CD4-positive, alpha-beta T cell treated with Interleukin-17A for 1 hour (primary cell): Measurements from ENCODE around the gene SLC9A4.
"Not testable (repeated sequence)": the region's sequence is repeated elsewhere in the genome, so short reads cannot be mapped to it uniquely, and the experiment has no call there.

Experiments used
- DNase-seq: peaks from one replicate; pipeline ENCODE4 v3.0.0-alpha.2; 2020

SLC9A4 gene

DNA sequence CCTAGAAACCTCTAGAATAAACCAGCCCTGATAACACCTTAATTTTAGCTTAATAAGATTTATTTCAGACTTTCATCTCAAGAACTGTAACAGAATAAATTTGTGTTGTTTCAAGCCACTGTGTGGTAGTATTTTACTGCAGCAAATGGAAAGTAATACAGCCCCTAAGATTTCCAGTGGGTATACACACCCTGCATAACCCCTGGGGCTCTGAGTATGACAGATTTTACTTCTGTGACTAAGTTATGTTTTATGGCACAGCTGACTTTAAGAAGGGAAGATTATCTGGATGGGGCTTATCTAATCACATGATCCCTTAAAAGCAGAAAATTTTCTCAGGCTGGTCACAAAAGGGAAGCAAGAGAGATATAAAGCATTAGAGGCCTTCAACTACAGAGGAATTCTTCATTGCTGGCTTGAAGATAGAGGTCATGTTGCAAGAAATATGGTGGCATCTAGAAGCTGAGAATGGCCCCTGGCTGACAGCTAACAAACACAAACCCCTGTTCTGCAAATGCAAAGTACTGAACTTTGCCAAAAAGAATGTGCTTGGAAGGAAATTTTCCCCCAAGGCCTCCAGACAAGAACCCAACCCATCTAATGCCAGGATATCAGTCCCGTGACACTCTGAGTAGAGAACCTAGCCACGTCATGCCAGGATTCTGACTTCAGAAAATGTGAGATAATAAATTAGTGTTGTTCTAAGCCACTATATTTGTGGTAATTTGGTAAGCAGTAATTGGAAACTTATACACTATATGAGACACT, 78.5 kb downstream of the SLC9A4 start:
- no peak for DNase-seq

DNA sequence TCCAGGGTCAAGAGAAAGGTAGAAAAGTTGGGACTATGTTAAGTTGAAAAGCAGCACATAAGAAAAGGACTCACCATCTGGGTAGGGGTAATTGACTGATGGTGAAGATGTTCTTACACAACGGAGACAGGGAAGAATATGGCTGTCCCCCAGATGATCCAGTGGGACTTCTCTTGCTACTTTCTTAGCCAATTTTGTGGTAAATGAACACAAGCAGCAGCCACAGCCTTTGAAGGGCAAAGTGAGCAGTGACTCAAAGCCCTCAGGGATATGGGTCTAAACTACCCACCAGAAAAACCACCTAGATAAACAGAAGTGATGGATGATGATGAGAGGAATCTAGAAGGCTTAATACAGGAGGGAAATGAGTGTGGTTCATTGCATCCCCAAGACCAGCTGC, 80.6 kb downstream of the SLC9A4 start:
- no peak for DNase-seq

DNA sequence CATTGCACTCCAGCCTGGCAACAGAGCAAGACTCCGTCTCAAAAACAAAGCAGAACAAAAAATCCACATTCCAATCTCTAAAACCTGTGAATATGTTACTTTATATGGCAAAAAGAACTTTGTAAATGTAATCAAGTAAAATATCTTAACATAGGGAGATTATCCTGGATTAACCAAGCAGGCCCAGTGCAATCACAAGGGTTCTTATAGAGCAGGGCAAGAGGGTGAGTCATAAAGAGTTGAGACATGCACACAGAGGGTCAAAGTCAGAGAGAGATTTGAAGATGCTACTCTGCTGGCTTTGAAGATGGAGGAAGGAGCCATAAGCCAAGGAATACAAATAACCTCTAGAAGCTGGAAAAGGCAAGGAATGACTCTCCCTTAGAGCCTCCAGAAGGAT, 85.4 kb downstream of the SLC9A4 start:
- DNase-seq = no peak

DNA sequence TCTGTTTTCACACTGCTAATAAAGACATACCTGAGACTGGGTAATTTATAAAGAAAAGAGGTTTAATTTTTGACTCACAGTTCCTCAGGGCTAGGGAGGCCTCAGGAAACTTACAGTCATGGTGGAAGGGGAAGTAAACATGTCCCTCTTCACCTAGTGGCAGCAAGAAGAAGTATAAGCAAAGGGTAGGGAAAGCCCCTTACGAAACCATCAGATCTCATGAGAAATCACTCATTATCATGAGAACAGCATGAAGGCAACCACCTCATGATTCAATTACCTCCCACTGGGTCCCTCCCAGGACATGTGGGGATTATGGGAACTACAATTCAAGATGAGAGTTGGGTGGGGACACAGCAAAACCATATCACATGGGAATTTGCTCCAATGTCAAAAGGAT, 89.5 kb downstream of the SLC9A4 start:
- not testable (repeated sequence) for DNase-seq

DNA sequence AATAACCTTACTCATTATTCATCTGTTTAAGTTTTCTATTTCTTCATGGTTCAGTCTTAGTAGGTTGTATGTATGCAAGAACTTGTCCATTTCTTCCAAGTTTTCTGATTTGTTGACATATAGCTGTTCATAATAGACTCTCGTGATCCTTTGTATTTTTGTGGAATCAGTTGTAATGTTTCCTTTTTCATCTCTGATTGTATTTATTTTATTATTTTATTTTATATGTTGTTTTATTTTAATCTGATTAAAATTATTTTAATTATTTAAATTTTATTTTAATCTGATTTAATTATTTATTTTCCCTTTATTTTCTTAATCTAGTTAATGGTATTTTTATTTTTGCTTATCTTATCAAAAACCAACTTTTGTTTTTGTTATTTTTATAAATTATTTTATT, 102.9 kb downstream of the SLC9A4 start:
- DNase-seq = no peak

DNA sequence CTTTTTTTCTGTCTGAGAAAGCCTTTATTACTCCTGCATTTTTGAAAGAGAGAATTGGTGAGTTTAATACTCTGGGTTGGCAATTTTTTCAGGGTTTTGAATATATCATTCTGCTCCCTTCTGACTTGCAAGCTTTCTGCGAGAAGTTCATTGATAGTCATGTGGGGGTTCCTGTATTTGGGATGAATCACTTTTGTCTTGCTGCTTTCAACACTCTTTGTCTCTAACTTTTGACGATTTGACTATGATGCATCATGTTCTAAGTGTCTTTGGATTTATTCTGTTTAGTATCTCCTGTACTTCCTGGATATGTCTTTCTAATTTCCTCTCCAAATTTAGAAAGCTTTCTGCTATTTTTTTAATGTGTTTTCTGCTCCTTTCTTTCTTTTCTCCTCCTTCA, 105.3 kb downstream of the SLC9A4 start:
- no peak for DNase-seq

DNA sequence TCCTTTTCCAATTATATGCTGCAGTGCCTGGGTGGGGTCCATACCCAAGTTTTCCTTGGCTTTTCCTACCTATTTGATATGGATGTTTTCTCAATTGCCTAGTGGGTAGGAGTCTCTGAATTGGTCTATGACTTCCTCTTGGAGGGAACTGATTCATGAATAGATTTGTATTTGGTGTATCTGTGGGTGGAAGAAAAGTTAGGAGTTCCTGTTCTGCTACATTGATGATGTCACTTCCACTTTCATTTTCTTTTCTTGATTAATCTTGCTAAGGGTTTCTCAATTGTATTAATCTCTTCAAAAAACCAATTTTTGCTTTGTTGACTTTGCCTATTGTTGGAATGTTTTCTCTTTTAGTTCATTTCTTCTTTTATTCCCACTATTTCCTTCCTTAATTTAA, 108.9 kb downstream of the SLC9A4 start:
- DNase-seq = no peak

DNA sequence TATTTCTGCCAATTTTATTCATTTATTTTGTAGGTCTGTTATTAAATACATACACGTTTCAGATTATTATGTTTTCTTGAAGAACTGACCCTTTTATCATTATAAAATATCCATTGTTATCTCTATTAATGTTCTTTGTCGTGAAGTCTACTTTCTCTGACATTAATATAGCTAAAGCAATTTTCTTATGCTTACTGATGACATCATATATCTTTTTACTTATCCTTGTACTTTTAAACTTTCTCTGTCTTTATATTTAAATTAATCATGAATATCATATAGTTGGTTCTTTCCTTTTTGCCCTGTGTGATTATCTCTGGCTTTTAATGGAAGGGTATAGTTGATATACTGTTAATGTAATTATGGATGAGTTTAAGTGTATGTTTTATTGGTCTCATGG, 109.8 kb downstream of the SLC9A4 start:
- no peak for DNase-seq
